Subcutaneous adipose tissue (tissue), 4 donors: ENCODE results near the gene FUT8. TPM values are rescaled to one million over a fixed set of nuclear protein-coding genes. Genes with fewer than 3 reads are reported as not detected.

Source experiments
- CTCF ChIP-seq: fragments of 450-650 bp; IDR thresholded peaks from one replicate; pipeline ENCODE4 v1.5.1; 2016; ENCODE audit warnings: low read depth, mild to moderate bottlenecking, control low read depth, antibody characterized with exemption, moderate library complexity
- total RNA-seq, 4 donors: library from RNA; depleted of rRNA; stranded (reverse); fragments of >200 nt; gene quantifications; one replicate each; pipeline ENCODE4 v1.1.0, GENCODE V29; 2016

FUT8 gene
- total RNA-seq, 4 donors from 2014 or later = 21.8 to 33.3 (median 24.7) TPM

- no peak for TF ChIP-seq CTCF
These were observed 83.9 kb downstream of the FUT8 start for GRCh38 chr14:65496178-65496993.

GRCh38 chr14:65499138-65499537, 86.6 kb downstream of the FUT8 start:
- no peak for TF ChIP-seq CTCF

- no peak for TF ChIP-seq CTCF
These were observed 87.5 kb downstream of the FUT8 start for GRCh38 chr14:65500075-65500474.

GRCh38 chr14:65501328-65501727, 88.8 kb downstream of the FUT8 start:
- no peak for TF ChIP-seq CTCF

- no peak for TF ChIP-seq CTCF
These were observed 90.2 kb downstream of the FUT8 start for GRCh38 chr14:65502676-65503124.

GRCh38 chr14:65503771-65504170, 91.2 kb downstream of the FUT8 start:
- no peak for TF ChIP-seq CTCF

GRCh38 chr14:65506801-65507200, 94.3 kb downstream of the FUT8 start:
- TF ChIP-seq CTCF = no peak
